HG02610 (cell line): ENCODE data around the gene BBOX1.
"Not testable (repeated sequence)": the region's sequence is repeated elsewhere in the genome, so short reads cannot be mapped to it uniquely, and the experiment has no call there.

ENCODE experiments used
- ATAC-seq: cut with Tn5 transposase; IDR thresholded peaks from one replicate; pipeline ENCODE4 v1.9.1; 2021; ENCODE audit warnings: mild to moderate bottlenecking, moderate library complexity; ENCODE audit not compliant: unreplicated experiment

BBOX1 gene

GRCh38 chr11:27081056-27081455 lies 40.4 kb downstream of the BBOX1 start:
- ATAC-seq: no peak

- ATAC-seq: no peak
Measured at GRCh38 chr11:27083241-27083640, 42.6 kb downstream of the BBOX1 start.

GRCh38 chr11:27083782-27084181 lies 43.2 kb downstream of the BBOX1 start:
- ATAC-seq: no peak

GRCh38 chr11:27084518-27084917 lies 43.9 kb downstream of the BBOX1 start:
- ATAC-seq: no peak

GRCh38 chr11:27085111-27085510 lies 44.5 kb downstream of the BBOX1 start:
- ATAC-seq: no peak

GRCh38 chr11:27085605-27086004 lies 45.0 kb downstream of the BBOX1 start:
- ATAC-seq: no peak

GRCh38 chr11:27087432-27087831 lies 46.8 kb downstream of the BBOX1 start:
- no peak for ATAC-seq

- no peak for ATAC-seq
Measured at GRCh38 chr11:27088353-27088752, 47.7 kb downstream of the BBOX1 start.

GRCh38 chr11:27089746-27090145 lies 49.1 kb downstream of the BBOX1 start:
- no peak for ATAC-seq

GRCh38 chr11:27090357-27090948 lies 49.8 kb downstream of the BBOX1 start:
- ATAC-seq: not testable (repeated sequence)

GRCh38 chr11:27094120-27094519 lies 53.5 kb downstream of the BBOX1 start:
- ATAC-seq: no peak

GRCh38 chr11:27095059-27095458 lies 54.4 kb downstream of the BBOX1 start:
- ATAC-seq: no peak

- no peak for ATAC-seq
Measured at GRCh38 chr11:27095887-27096286, 55.3 kb downstream of the BBOX1 start.

GRCh38 chr11:27097551-27097950 lies 56.9 kb downstream of the BBOX1 start:
- ATAC-seq: no peak

- ATAC-seq: no peak
Measured at GRCh38 chr11:27100534-27100933, 59.9 kb downstream of the BBOX1 start.

GRCh38 chr11:27107548-27107947 lies 66.9 kb downstream of the BBOX1 start:
- ATAC-seq: no peak

- ATAC-seq: no peak
Measured at GRCh38 chr11:27108809-27109208, 68.2 kb downstream of the BBOX1 start.

- no peak for ATAC-seq
Measured at GRCh38 chr11:27111896-27112295, 71.3 kb downstream of the BBOX1 start.

GRCh38 chr11:27112946-27113345 lies 72.3 kb downstream of the BBOX1 start:
- no peak for ATAC-seq

GRCh38 chr11:27115051-27115650 lies 74.5 kb downstream of the BBOX1 start:
- no peak for ATAC-seq

GRCh38 chr11:27116684-27117083 lies 76.1 kb downstream of the BBOX1 start:
- ATAC-seq: no peak

- ATAC-seq: no peak
Measured at GRCh38 chr11:27118371-27118770, 77.8 kb downstream of the BBOX1 start.

- ATAC-seq: no peak
Measured at GRCh38 chr11:27118949-27119348, 78.3 kb downstream of the BBOX1 start.
